Measurements from ENCODE around the gene CERS6. TPM values are rescaled to one million over a fixed set of nuclear protein-coding genes. Genes with fewer than 3 reads are reported as not detected.

The CERS6 gene
- total RNA-seq, 1 donor from 2014 or later: 58.6 TPM

DNA sequence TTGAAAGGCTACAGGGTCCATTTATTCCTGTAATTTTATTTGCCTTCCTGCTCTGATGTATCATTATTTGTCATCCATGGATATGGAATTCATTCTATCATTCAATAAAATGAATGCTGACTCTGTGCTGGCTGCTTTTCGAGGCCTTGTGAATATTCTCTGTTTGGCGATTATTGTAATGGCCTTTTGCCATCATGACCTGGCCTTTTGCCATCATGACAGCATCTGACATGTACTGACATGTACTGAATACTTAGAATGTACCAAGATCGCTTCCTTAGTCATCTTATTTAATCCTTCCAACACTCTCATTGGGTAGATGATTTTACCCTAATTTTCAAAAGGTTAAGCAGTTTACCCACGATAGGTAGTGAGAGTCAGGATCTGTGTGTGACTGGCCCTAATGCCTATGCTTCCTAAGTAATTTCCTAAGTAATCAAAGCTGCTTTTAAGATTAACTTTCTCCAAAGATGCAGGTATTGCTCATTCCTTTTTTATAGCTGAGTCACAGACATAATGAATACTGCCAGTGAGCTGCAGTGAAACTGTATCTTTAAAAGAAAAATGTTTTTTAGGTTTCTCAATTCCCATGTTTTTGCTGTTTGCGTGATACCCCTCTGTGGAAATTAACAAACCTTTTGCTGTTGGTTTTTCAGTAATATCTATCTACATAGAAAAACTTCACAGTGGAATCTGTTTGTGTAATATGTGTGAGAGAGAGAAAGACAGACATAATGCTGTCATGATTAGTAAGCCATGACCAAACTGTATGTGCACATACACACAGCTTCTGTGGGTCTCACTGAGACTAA, 127.8 kb downstream of the CERS6 start:
- intact Hi-C loops (cut with DNase I): no loop called here
- no peak for DNase-seq (ENCODE audit: low spot score)

DNA sequence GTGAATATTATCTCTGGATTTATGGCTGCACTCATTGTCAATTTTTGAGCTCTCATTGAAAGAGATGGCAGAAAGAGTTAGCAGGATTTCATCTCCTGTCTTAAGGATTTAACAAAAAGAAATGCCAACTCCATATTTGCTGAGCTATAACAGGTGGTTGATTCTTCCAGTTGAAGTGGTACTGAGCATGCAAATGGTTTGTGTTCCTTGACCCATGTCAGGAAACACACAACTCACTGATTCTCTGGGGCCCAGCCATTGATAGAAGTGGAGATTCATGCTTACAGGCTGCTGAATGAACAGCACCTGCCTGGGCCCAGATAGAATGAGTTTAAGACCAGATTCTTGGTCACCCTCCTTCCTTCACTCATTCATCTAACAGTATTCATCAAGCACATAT, 128.8 kb downstream of the CERS6 start:
- no peak for DNase-seq (ENCODE audit: low spot score)
- intact Hi-C loops (cut with DNase I): no loop called here

DNA sequence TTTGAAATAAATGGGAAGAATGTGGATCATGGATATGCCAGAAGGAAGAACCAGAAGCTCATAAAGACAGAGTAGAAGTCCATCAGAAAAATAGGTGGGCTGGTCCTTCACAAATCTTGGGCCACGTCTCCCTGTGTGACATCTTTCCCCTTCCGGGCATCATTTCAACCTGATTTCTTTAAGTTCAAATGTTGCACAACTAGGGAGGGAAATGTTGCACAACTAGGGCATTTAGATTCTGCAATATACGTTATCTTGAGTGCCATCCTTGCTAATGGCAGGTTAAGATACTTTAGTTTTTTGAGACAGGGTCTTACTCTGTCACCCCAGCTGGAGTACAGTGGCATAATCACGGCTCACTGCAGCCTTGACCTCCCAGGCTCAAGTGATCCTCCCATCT, 129.6 kb downstream of the CERS6 start:
- DNase-seq (ENCODE audit: low spot score): no peak
- intact Hi-C loops (cut with DNase I): no loop called here

DNA sequence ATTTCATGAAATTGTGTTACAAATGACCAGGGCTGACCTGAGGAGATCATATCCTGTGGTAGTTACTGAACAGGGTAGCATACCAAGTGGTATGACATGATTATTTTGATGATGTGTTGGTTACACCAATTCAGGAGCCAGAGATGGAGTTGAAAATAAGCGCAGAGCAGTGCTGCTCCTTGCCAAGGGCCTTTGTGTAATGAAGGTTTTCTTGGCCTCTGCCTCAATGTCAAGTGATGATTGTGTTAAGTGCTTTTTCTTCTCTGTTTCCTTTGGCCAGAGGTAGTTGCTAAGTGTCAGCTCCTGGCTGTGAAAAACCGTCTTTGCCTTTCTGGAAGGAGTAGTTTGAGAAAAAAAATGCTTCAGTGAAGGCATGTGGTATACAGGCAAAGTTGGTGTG, 131.2 kb downstream of the CERS6 start:
- DNase-seq (ENCODE audit: low spot score): no peak
- intact Hi-C loops (cut with DNase I): no loop called here

DNA sequence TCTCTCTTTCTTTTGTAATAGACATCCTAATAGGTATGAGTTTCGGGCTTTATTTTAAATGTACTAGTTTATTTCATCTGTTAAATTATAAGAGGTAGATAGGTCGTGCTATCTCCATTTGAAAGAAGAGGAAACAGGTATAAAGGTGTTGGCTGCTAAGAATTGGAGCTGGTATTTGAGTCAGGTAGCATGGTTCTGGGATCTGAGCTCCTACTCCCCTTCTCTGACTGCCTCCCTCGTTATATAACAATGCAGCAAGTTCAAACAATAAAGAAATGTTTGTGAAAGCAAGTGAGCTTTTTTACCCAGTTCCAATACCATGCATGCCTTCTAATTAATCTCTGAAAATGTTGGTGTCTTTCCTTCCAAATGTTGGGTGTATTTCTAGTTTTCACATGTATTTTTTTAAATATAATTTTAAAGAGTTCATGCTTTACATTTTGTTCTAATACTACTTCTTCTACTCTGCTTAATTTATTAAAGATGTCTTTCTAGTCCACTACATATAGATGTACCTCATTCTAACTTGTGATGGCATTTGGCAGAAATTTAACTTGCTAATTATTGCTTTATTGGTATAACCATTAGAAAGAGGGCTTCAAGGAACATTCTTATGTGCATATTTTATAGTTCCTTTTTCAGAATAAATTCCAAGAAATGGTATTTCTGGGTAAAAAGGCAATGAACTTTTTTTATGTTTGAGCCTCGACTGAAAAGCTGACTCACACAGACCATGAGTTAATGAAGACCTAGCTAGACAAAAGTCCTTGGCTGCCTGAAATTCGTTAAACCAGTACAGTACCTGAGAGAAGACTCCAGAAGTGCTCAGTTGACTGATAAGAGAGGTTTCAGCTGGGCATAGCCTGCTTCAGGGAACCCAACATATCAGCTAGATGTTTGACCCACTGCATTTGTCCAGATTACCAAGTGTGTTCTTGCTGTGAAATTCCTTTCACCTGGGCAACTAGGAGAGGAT, 133.5 kb downstream of the CERS6 start:
- intact Hi-C loops (cut with DNase I): no loop called here
- DNase-seq (ENCODE audit: low spot score): no peak

DNA sequence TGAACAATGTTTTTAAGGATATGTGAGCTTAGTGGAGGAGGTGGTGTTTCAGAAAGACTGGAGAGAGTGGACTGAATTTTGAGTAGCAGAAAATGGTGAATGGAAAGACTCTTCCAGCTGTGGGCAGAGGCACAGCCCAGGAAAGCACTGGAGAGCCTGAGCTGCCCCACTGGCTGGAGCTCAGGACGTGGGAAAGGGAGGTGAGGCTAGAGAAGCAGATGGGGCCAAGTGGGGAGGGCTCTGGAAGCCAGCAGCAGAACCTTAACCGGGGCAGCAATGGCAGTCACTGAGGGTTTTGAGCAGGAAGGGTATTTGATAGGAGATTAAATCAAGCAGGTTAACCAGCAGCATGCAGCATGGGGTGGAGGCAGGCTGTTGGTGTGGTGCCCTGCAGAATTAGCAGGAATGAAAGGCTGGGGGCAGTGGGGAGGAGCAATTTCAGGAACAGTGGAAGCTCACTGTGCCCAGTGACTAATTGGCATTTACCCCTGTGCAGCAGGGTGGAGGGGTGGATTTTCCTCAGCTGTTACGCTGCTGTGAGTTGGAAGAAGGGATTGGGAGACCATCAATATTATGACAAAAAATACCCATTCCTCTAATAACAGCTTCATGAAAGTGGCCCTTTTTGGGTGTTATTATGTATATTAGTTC, 136.2 kb downstream of the CERS6 start:
- intact Hi-C loops (cut with DNase I): no loop called here
- DNase-seq (ENCODE audit: low spot score): no peak

DNA sequence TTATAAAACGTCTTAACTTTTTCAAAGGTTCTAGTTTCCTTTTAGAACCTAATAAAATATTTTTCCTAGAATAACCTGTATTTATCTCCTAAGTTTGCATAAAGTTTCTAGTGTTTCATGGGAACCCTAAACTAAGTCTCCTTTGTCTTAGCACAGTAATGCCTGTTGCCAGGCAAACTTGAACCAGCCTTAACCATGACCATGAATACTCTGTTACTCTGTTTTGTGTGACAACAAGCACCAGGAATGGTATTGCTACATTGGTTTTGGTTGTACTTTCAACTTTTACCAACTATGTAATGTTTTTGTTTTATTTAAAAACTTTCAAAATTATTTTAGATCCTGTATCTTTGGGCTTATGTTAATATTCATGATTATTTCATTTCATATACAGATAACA, 137.6 kb downstream of the CERS6 start:
- DNase-seq (ENCODE audit: low spot score): no peak
- intact Hi-C loops (cut with DNase I): no loop called here

DNA sequence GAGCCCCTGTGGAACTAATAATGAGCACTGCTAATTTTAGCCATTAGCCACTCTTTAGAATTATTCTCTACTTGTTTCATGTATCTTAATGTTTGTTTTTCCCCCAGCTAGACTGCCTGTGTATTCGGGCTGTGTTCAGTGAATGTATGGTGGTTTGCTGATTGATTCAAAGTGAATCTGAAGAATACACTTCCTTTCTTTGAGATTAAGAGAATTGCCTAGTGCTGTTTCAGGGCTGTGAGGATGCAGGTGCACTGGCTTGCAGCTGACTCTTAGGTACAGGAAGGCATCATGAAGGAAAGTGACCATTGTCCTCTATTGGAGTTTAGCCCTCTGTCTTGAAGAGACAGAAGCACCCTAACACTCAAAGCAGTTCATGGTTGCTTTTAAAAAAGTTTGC, 138.7 kb downstream of the CERS6 start:
- intact Hi-C loops (cut with DNase I): no loop called here
- DNase-seq (ENCODE audit: low spot score): no peak

DNA sequence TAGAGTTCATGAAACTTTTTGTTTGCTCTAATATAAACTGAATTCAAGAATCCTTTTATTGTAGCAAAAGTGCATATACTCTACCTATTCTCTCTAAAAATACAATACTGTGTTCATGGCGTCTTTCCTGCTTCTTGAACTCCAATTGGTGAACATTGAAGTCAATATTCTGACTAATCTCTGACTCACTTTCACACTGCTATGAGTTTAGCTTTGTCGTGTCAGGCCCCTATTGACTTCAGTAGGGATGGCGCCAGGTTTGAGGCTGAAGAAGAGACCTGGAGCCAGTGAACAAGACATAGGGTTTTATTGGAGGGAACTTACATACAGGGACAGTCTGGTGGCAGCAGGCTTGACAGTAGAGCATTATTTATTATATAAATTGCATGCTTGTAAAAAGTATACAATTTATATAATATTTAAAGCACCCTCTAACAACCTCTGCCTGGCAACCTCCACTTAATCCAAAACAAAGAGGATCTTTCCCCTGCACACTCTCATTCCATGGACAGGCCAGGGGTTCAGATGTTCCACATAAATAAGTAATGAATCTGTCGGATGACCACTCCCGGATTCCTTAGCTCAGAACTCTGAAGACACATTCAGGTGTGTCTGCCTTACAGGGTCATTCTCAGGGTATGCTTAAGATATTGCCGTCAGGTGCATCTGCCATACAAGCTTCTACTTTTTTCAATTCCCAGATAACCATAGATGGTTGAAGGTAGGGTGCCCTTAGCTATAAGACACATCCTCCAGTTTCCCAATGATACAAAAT, 141.0 kb downstream of the CERS6 start:
- intact Hi-C loops (cut with DNase I): no loop called here
- DNase-seq (ENCODE audit: low spot score): no peak

DNA sequence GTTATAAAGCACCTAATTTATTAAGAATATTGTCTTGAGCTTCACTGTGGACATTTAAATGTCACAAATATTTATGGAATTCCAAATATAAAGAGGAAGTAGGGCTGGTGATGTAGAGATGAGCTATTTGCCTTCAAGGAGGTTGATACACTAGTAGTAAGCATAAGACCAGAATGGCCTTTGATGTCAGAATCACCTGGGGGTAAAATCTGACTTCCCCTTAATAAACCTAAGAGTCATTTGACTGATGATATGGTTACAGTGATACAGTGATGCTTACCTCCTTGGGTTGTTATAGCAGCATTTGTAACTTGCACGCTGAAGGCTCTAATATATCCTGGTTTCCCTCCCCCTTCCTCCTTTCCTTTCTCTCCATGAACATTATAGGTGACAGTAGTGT, 143.7 kb downstream of the CERS6 start:
- intact Hi-C loops (cut with DNase I): no loop called here
- no peak for DNase-seq (ENCODE audit: low spot score)

DNA sequence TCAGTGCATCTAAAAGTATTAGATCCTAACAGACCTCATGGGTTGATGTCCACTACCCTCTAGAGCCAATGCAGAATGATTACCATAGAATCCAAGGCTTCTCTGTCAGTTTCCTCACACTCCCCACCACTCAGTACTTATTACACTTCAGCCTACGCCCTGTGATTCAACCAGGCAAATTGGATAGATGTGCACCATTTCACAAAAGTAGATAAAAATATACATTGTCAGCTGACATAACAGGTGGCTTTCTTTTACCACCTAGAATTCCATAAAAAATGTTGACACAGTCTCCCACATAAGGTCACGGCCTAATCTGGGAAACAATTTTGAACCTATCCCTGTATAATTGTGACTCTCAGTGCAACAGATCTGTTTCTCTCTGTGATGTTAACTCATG, 144.9 kb downstream of the CERS6 start:
- intact Hi-C loops (cut with DNase I): no loop called here
- DNase-seq (ENCODE audit: low spot score): no peak

DNA sequence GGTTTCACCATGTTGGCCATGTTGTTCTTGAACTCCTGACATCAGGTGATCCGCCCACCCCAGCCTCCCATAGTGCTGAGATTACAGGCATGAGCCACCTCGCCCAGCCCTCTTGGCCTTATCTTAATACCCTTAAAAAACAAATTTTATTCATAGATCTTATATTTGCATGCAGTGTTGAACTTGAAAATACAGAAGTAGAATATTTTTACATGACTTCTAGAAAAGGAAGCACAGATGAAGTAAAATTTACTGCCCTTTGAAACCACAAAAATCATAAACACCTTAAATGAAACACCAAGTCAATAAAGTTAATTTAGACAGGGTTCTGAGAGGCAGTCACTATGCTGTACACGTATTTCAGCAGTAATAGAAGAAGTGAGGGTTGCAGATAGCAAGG, 145.7 kb downstream of the CERS6 start:
- intact Hi-C loops (cut with DNase I): no loop called here
- no peak for DNase-seq (ENCODE audit: low spot score)

DNA sequence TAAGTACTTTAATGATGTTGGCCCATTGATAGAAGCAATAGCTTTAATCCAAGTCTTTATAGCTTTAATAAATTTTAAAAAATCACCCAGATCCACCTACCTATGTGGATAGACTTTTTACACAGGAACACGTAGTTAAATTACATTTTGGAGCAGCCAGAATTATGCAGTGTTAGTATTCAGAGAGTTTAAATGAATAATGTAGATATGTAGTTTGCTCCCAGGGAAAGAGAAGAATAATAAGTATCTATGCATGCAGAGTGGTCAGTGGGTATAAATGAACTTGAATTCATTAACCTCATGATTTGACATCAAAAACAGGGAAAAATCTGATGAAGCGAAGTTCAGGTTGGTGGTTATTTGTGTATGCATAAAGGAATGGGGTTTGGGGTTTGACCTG, 146.3 kb downstream of the CERS6 start:
- DNase-seq (ENCODE audit: low spot score): no peak
- intact Hi-C loops (cut with DNase I): no loop called here

DNA sequence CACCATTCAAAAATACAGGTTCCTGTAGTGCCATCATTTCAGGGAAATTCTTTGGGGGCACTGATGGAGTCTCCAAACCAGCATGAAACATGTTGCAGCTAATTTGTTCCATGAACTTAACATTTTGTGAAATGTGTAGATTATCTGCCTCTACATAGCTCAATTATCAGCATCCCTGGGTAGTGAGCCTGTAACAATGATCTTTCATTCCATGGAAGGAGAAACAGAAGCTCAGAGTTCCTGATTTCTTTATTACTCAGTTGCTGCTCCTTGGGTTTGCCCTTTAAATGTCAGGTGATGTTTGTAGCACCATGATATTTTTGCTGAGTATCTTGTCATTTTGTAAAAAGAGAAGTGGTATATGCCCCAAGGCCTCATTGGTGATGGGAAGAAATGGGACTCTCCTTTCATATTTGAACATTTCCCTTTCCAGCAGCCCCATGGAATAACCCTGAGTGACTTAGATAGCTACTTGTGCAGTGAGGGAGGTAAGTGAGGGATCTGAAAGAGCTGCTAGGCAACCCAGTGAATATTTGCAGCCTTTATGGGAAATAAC, 146.9 kb downstream of the CERS6 start:
- intact Hi-C loops (cut with DNase I): no loop called here

DNA sequence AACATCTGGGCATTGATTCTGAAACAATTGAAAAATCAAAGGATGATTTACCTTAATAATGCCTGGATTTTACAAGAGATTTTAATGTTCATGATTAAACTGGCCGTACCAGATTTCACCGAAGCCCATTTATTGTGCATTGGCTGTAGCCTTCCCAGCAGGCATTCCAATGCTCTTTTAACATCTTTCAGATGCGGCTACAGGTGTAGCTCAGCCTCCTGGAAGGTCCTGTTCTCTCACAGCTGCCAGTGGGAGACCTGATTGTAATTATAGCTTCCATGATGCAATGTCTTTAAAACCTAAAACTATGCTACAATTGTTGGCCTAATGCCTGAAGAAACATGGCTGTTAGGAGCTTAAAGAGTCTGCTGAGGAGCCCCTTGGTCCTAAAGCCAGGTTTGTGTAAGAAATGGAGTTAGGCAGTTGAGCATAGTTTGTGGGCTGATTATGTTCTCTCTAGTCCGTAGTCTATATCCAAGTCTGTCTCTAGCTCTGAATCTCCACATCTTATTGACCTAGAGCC, 147.4 kb downstream of the CERS6 start:
- DNase-seq (ENCODE audit: low spot score): no peak
- intact Hi-C loops (cut with DNase I): no loop called here

More for the DNA sequence above, 146.9 kb downstream of the CERS6 start:
- DNase-seq (ENCODE audit: low spot score): no peak

DNA sequence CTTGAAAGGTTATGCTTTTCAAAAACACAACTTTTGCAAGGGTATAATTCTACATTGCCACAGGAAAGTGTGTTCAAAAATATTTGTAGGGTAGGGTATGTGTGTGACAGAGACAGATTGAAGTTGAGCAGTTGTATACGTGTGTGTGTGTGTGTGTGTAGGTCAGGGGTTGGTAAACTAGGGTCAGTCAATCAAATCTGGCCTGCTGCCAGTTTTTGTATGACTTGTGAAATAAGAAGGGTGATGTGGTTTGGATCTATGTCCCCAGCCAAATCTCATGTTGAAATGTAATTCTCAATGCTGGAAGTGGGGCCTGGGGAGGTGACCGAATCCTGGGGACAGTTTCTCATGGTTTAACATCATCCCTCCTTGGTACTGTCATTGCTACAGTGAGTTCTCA, 148.2 kb downstream of the CERS6 start:
- intact Hi-C loops (cut with DNase I): no loop called here
- DNase-seq (ENCODE audit: low spot score): no peak

DNA sequence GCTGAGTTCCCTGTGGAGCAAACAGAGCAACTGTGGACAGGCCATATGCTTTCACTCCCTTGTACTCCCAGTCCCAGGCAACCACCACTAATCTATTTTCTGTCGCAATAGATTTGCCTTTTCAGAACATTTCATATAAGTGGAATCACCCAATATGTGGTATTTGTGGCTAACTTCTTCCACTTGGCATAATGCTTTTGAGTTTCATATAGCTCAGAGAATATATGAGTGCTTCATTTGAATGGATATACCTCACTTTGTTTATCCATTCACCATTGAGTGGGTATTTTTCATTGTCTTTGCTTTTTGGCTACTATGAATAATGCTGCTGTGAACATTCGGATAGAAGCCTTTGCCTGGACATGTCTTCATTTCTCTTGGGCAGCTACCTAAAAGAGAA, 151.9 kb downstream of the CERS6 start:
- intact Hi-C loops (cut with DNase I): no loop called here
- no peak for DNase-seq (ENCODE audit: low spot score)

DNA sequence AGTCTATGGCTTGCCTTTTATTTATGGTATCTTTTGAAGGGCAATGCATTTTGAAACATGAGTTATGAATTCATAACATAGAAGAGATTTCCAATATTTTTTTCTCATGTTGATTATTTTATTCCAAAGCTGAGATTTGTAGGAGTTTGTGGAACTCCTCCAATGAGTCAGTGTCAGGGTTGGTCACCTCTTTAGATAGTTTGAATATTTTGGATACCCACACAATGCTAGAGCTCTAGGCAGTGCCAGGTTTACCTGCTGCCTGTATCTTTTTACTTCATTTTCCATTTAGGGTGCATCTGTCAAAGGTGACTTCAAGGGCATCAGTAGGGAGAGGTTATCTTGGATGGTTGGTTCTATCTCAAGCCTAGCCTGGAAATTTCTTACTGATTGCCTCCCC, 152.7 kb downstream of the CERS6 start:
- intact Hi-C loops (cut with DNase I): no loop called here
- DNase-seq (ENCODE audit: low spot score): no peak

DNA sequence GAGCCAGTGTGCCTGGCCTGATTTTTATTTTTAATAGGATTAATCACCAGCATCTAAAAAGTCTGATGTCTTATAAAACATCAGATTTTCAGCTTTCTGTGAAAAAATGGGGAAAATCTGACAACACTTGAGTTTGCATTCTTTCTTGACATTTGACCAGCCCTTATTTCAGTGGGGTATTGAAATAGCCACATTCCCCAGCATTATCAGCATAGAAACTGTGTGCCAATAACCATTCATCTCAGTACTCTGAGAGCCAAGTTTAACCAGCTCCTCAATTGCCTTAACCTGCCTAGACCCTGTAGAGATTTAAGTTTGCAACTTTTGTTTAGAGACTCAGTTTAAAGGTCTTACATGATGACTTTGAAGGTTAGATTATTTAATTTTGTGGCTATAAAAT, 155.0 kb downstream of the CERS6 start:
- intact Hi-C loops (cut with DNase I): no loop called here
- no peak for DNase-seq (ENCODE audit: low spot score)

Measured in cardiac septum (tissue), 1 donor.